Mononuclear cell (primary cell): ENCODE results near the gene COBL. TPM values are rescaled to one million over a fixed set of nuclear protein-coding genes. Genes with fewer than 3 reads are reported as not detected.

Experiments
- H3K27me3 ChIP-seq: 2 replicates; pipeline ENCODE4 v1.6.0; 2011; ENCODE audit warnings: low read length, control low read depth; ENCODE audit not compliant: insufficient read depth
- H3K4me1 ChIP-seq: 2 replicates; pipeline ENCODE4 v1.5.1; 2011; ENCODE audit warnings: mild to moderate bottlenecking, low read length, control low read depth; ENCODE audit not compliant: insufficient read depth
- H3K4me3 ChIP-seq: 2 replicates; pipeline ENCODE4 v1.5.1; 2011; ENCODE audit warnings: mild to moderate bottlenecking, low read length, moderate library complexity
- H3K9me3 ChIP-seq: 2 replicates; pipeline ENCODE4 v1.5.1; 2011; ENCODE audit warnings: low read depth, mild to moderate bottlenecking, control low read depth, low read length
- total RNA-seq: library from RNA; depleted of rRNA; stranded (reverse); fragments of >200 nt; gene quantifications from one replicate; pipeline ENCODE4 v1.2.3, GENCODE V29; 2012

The COBL gene
- total RNA-seq, 1 donor, result 0.10 TPM

GRCh38 chr7:51126813-51127617 is 189.6 kb downstream of the COBL start:
- Histone ChIP-seq H3K4me3 (no peak overlapping the region), H3K9me3 (no peaks in the 10 kb centered on the region), H3K27me3 (no peaks in the 10 kb centered on the region), H3K4me1 (no peaks in the 10 kb centered on the region)

- Histone ChIP-seq H3K4me3 (no peak overlapping the region), H3K27me3 (no peaks in the 10 kb centered on the region), H3K9me3 (no peaks in the 10 kb centered on the region), H3K4me1 (no peaks in the 10 kb centered on the region)
Measured at GRCh38 chr7:51126324-51126723, 190.3 kb downstream of the COBL start.

- Histone ChIP-seq H3K9me3 (no peaks in the 10 kb centered on the region), H3K27me3 (no peaks in the 10 kb centered on the region)
Measured at GRCh38 chr7:51124321-51124720, 192.3 kb downstream of the COBL start.

GRCh38 chr7:51123322-51124019 is 193.1 kb downstream of the COBL start:
- Histone ChIP-seq H3K4me1 (no peaks in the 10 kb centered on the region), H3K9me3 (no peaks in the 10 kb centered on the region), H3K4me3 (no peak overlapping the region), H3K27me3 (no peaks in the 10 kb centered on the region)

More at GRCh38 chr7:51124321-51124720, 192.3 kb downstream of the COBL start:
- Histone ChIP-seq H3K4me1 (no peaks in the 10 kb centered on the region), H3K4me3 (no peak overlapping the region)

- H3K9me3 ChIP-seq, result no peaks in the 10 kb centered on the region
- no peaks in the 10 kb centered on the region for H3K4me1 ChIP-seq
- no peak overlapping the region for H3K4me3 ChIP-seq
- H3K27me3 ChIP-seq, result no peaks in the 10 kb centered on the region
Measured at GRCh38 chr7:51121931-51122425, 194.6 kb downstream of the COBL start.

- Histone ChIP-seq H3K4me1 (no peaks in the 10 kb centered on the region), H3K9me3 (no peaks in the 10 kb centered on the region), H3K27me3 (no peaks in the 10 kb centered on the region), H3K4me3 (no peak overlapping the region)
Measured at GRCh38 chr7:51121036-51121790, 195.4 kb downstream of the COBL start.

GRCh38 chr7:51118628-51119027 is 198.0 kb downstream of the COBL start:
- Histone ChIP-seq H3K4me3 (no peak overlapping the region), H3K27me3 (no peaks in the 10 kb centered on the region), H3K4me1 (no peaks in the 10 kb centered on the region), H3K9me3 (no peaks in the 10 kb centered on the region)

- no peaks in the 10 kb centered on the region for H3K4me1 ChIP-seq
- no peak overlapping the region for H3K4me3 ChIP-seq
- no peaks in the 10 kb centered on the region for H3K9me3 ChIP-seq
- no peaks in the 10 kb centered on the region for H3K27me3 ChIP-seq
Measured at GRCh38 chr7:51114501-51114900, 202.1 kb downstream of the COBL start.

GRCh38 chr7:51113962-51114361 is 202.6 kb downstream of the COBL start:
- H3K4me3 ChIP-seq, result no peak overlapping the region
- H3K27me3 ChIP-seq, result no peaks in the 10 kb centered on the region
- no peaks in the 10 kb centered on the region for H3K9me3 ChIP-seq
- no peaks in the 10 kb centered on the region for H3K4me1 ChIP-seq

GRCh38 chr7:51113560-51113959 is 203.0 kb downstream of the COBL start:
- Histone ChIP-seq H3K9me3 (no peaks in the 10 kb centered on the region), H3K4me3 (no peak overlapping the region), H3K4me1 (no peaks in the 10 kb centered on the region), H3K27me3 (no peaks in the 10 kb centered on the region)

- no peaks in the 10 kb centered on the region for H3K9me3 ChIP-seq
- H3K27me3 ChIP-seq, result no peaks in the 10 kb centered on the region
- H3K4me3 ChIP-seq, result no peak overlapping the region
- no peaks in the 10 kb centered on the region for H3K4me1 ChIP-seq
Measured at GRCh38 chr7:51111241-51111940, 205.2 kb downstream of the COBL start.

GRCh38 chr7:51108134-51108533 is 208.5 kb downstream of the COBL start:
- no peak overlapping the region for H3K4me3 ChIP-seq
- no peaks in the 10 kb centered on the region for H3K9me3 ChIP-seq
- H3K27me3 ChIP-seq, result no peaks in the 10 kb centered on the region
- no peaks in the 10 kb centered on the region for H3K4me1 ChIP-seq

- Histone ChIP-seq H3K27me3 (no peaks in the 10 kb centered on the region), H3K9me3 (no peaks in the 10 kb centered on the region), H3K4me3 (no peak overlapping the region), H3K4me1 (no peaks in the 10 kb centered on the region)
Measured at GRCh38 chr7:51104278-51104677, 212.3 kb downstream of the COBL start.

GRCh38 chr7:51103718-51104117 is 212.9 kb downstream of the COBL start:
- Histone ChIP-seq H3K9me3 (no peaks in the 10 kb centered on the region), H3K4me1 (no peaks in the 10 kb centered on the region), H3K4me3 (no peak overlapping the region), H3K27me3 (no peaks in the 10 kb centered on the region)
